HL-60 (cell line): ENCODE data around the gene KIRREL1.

Experiments used
- DNase-seq, 2 experiments: peaks; one replicate each; pipeline ENCODE4 v3.0.0-alpha.2; 2010 to 2020; ENCODE audit warnings: low read depth in 1 of 2, low spot score in 1 of 2
- H3K27ac ChIP-seq: fragments of 250-450 bp; sonication (Bioruptor Pico); replicated peaks from 2 replicates; pipeline ENCODE4 v1.5.1; 2020; ENCODE audit warnings: mild to moderate bottlenecking, moderate library complexity
- H3K27me3 ChIP-seq: fragments of 250-450 bp; sonication (Bioruptor Pico); 2 replicates; pipeline ENCODE4 v1.5.1; 2021; ENCODE audit warnings: mild to moderate bottlenecking, moderate library complexity; ENCODE audit not compliant: insufficient read depth, poor library complexity, severe bottlenecking
- H3K4me3 ChIP-seq: replicated peaks from 2 replicates; pipeline ENCODE4 v1.5.1; 2011; ENCODE audit warnings: mild to moderate bottlenecking, control low read depth, low read length; ENCODE audit not compliant: insufficient read depth
- GABPA ChIP-seq: IDR thresholded peaks from 2 replicates; pipeline ENCODE4 v1.6.1; 2012; ENCODE audit warnings: low read depth
- POLR2AphosphoS5 ChIP-seq: IDR thresholded peaks from 2 replicates; pipeline ENCODE4 v1.6.1; 2012; ENCODE audit warnings: low read depth
- SPI1 ChIP-seq: IDR thresholded peaks from 2 replicates; pipeline ENCODE4 v1.6.1; 2012; ENCODE audit warnings: low read depth, mild to moderate bottlenecking, borderline replicate concordance
- TF ChIP-seq, protein P1 (sequence below): IDR thresholded peaks from 2 replicates; pipeline ENCODE4 v1.6.1; 2012; ENCODE audit warnings: low read depth; ENCODE audit not compliant: insufficient replicate concordance
- TF ChIP-seq, protein P2 (sequence below): IDR thresholded peaks from one replicate; pipeline ENCODE4 v1.5.1; 2011; ENCODE audit warnings: low read length, control low read depth, inconsistent platforms; ENCODE audit not compliant: insufficient read depth

KIRREL1 gene

DNA sequence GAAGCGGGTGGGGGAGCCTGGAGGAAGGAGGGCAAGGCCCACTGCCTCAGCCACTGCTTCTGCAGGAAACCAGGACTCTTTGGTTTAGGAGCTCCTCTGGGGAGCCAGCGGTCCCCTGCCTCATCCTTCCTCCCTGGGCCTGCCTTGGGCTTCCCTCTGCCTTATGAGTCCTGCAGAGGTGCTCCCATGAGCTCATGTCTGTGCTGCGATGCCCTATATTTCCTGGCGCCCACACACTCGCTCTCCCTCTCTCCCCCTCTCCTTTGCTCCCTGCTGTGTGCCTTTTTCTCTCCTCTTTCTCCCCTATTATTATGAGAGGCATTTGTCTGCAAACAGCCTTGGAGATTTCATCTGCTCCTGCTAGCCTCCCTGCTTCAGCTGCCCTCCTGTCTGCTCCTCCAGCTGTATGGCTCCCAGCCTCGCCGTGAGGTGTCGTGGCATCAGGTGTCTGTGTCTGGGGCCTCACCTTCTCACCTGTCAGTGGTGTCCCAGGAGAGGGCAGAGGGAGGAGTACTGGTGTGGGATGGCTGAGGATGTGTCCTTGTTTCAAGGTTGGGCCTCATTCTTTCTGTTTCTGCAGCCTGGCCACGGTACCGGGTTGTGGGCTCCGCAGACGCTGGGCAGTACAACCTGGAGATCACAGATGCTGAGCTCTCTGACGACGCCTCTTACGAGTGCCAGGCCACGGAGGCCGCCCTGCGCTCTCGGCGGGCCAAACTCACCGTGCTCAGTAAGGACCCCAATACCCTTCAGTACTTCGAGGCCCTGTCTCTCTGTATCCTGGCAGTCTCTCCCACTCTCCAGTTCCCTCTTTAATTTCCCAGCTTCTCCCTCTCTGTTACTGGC lies 84.2 kb downstream of the KIRREL1 start:
- no peak overlapping the region for H3K27ac ChIP-seq
- DNase-seq = no peak
- no peaks in the 10 kb centered on the region for H3K27me3 ChIP-seq
- H3K4me3 ChIP-seq = no peak overlapping the region
- no peak for TF ChIP-seq SPI1
- no peak for TF ChIP-seq GABPA
- TF ChIP-seq, protein P1, sequence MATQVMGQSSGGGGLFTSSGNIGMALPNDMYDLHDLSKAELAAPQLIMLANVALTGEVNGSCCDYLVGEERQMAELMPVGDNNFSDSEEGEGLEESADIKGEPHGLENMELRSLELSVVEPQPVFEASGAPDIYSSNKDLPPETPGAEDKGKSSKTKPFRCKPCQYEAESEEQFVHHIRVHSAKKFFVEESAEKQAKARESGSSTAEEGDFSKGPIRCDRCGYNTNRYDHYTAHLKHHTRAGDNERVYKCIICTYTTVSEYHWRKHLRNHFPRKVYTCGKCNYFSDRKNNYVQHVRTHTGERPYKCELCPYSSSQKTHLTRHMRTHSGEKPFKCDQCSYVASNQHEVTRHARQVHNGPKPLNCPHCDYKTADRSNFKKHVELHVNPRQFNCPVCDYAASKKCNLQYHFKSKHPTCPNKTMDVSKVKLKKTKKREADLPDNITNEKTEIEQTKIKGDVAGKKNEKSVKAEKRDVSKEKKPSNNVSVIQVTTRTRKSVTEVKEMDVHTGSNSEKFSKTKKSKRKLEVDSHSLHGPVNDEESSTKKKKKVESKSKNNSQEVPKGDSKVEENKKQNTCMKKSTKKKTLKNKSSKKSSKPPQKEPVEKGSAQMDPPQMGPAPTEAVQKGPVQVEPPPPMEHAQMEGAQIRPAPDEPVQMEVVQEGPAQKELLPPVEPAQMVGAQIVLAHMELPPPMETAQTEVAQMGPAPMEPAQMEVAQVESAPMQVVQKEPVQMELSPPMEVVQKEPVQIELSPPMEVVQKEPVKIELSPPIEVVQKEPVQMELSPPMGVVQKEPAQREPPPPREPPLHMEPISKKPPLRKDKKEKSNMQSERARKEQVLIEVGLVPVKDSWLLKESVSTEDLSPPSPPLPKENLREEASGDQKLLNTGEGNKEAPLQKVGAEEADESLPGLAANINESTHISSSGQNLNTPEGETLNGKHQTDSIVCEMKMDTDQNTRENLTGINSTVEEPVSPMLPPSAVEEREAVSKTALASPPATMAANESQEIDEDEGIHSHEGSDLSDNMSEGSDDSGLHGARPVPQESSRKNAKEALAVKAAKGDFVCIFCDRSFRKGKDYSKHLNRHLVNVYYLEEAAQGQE = no peak
- TF ChIP-seq, protein P2, sequence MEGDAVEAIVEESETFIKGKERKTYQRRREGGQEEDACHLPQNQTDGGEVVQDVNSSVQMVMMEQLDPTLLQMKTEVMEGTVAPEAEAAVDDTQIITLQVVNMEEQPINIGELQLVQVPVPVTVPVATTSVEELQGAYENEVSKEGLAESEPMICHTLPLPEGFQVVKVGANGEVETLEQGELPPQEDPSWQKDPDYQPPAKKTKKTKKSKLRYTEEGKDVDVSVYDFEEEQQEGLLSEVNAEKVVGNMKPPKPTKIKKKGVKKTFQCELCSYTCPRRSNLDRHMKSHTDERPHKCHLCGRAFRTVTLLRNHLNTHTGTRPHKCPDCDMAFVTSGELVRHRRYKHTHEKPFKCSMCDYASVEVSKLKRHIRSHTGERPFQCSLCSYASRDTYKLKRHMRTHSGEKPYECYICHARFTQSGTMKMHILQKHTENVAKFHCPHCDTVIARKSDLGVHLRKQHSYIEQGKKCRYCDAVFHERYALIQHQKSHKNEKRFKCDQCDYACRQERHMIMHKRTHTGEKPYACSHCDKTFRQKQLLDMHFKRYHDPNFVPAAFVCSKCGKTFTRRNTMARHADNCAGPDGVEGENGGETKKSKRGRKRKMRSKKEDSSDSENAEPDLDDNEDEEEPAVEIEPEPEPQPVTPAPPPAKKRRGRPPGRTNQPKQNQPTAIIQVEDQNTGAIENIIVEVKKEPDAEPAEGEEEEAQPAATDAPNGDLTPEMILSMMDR = no peak
- TF ChIP-seq POLR2AphosphoS5 = no peak

DNA sequence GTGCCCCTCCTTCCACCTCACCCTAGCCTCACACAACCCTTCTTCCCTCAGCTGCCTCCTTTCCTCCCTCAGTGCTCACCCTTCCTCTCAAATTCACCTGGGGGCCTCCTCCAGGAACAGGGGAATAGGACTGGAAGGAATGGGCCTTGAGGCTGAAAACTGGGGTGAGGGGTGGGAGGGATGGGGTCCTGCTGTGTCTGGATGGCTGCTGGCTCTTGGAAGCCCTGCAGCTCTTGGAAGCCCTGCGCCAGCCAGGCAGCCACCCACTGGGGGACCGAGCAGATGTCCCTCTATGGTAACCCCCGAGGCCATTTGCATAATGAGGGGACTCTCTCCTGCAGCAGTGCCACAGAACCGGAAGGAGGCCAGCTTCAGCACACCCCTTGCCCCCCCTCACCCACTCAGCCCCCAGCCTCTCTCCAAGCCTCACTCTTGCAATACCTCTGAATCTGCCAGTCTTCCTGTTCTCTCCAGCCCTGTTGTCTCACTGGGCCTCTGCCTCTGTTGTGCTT lies 85.2 kb downstream of the KIRREL1 start:
- no peak overlapping the region for H3K27ac ChIP-seq
- DNase-seq = no peak
- no peaks in the 10 kb centered on the region for H3K27me3 ChIP-seq
- H3K4me3 ChIP-seq = no peak overlapping the region
- TF ChIP-seq GABPA (no peak), POLR2AphosphoS5 (no peak), SPI1 (no peak)
- TF ChIP-seq, protein P1 = no peak
- TF ChIP-seq, protein P2 = no peak

DNA sequence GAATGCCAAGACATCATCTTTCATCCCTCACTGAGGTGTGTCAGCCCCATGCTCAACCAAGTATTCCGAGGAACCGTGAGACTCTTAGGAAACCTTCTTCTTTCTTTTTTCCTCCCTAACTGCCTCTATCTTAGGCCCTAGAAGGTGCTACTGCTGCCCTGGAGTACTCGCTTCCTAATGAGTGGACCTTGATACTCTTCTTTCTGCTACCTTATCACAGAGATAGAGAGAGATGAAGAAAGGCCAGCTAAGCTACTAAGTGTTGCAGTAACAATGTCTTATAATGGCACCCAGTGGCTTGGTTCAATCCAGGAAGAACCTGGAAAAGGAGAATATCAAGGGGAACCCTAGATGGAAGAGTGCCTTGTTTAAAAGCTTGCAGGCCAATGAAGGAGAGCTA lies 86.6 kb downstream of the KIRREL1 start:
- no peak overlapping the region for H3K4me3 ChIP-seq
- TF ChIP-seq SPI1 = no peak
- TF ChIP-seq, protein P1 = no peak
- no peak for TF ChIP-seq GABPA
- TF ChIP-seq, protein P2 = no peak
- no peak for TF ChIP-seq POLR2AphosphoS5
- H3K27ac ChIP-seq = no peak overlapping the region
- no peak for DNase-seq
- no peaks in the 10 kb centered on the region for H3K27me3 ChIP-seq
